Lower leg skin (tissue), 4 donors: Measurements from ENCODE around the gene KLHL11. TPM values are rescaled to one million over a fixed set of nuclear protein-coding genes. Genes with fewer than 3 reads are reported as not detected.
"Not testable (repeated sequence)": the region's sequence is repeated elsewhere in the genome, so short reads cannot be mapped to it uniquely, and the experiment has no call there.

Source experiments
- DNase-seq, 2 donors: peaks; one replicate each; pipeline ENCODE4 v3.0.0-alpha.2; 2019; ENCODE audit warnings: low spot score in 2 of 2
- H3K4me3 ChIP-seq: fragments of 200-600 bp; sonication (generic); 2 replicates; pipeline ENCODE4 v1.5.1; 2017; ENCODE audit warnings: mild to moderate bottlenecking, low read depth; ENCODE audit not compliant: poor library complexity, severe bottlenecking
- CTCF ChIP-seq, 3 donors: fragments of 450-650 bp; IDR thresholded peaks; one replicate each; pipeline ENCODE4 v1.5.1; 2016; ENCODE audit warnings: antibody characterized with exemption in 3 of 3, mild to moderate bottlenecking in 3 of 3, moderate library complexity in 2 of 3
- POLR2A ChIP-seq, 2 donors: fragments of 450-650 bp; IDR thresholded peaks; one replicate each; pipeline ENCODE4 v1.6.1; 2016 to 2017; ENCODE audit warnings: antibody characterized with exemption in 2 of 2, mild to moderate bottlenecking in 1 of 2, moderate library complexity in 1 of 2
- WGBS, 2 donors: methylation state at CpG; one replicate each; pipeline ENCODE4 v1.1.5; 2018; 5-methylcytosine and 5-hydroxymethylcytosine counted together
- intact Hi-C: fragments of 100-400 bp; cut with DNase I; formaldehyde crosslinking; loops from one replicate; pipeline ENCODE4 v1.15.0; 2023; ENCODE audit warnings: low total_unique reads
- total RNA-seq, 4 donors: library from RNA; depleted of rRNA; stranded (reverse); fragments of >200 nt; gene quantifications; one replicate each; pipeline ENCODE4 v1.1.0, GENCODE V29; 2016

The KLHL11 gene
- total RNA-seq, 4 donors from 2014 or later, result 23.6 to 27.7 (median 25.2) TPM

GRCh38 chr17:41860254-41860931 lies 4.8 kb downstream of the KLHL11 start:
- WGBS, 2 donors, result 78 to 82% methylated on average over 3 of the region's 3 CpGs
- no peak for TF ChIP-seq POLR2A (IDR thresholded peaks at IDR 0.05)
- TF ChIP-seq CTCF (IDR thresholded peaks at IDR 0.05), result no peak
- no peak overlapping the region for H3K4me3 ChIP-seq
- intact Hi-C loops, result no loop called here
- no peak for DNase-seq

- 89 to 90% methylated on average over 14 of the region's 14 CpGs for WGBS, 2 donors
- H3K4me3 ChIP-seq, DNase-seq, intact Hi-C loops: not testable (repeated sequence)
These were observed 13.8 kb downstream of the KLHL11 start for GRCh38 chr17:41851382-41851781.

GRCh38 chr17:41849251-41849990 lies 15.8 kb downstream of the KLHL11 start:
- no peak for TF ChIP-seq CTCF (IDR thresholded peaks at IDR 0.05)
- TF ChIP-seq POLR2A (IDR thresholded peaks at IDR 0.05), result no peak

GRCh38 chr17:41848788-41849187 lies 16.4 kb downstream of the KLHL11 start:
- WGBS, 2 donors, result 65 to 79% methylated on average over 4 of the region's 4 CpGs
- no peak for TF ChIP-seq CTCF (IDR thresholded peaks at IDR 0.05)
- no peak for DNase-seq
- intact Hi-C loops, result no loop called here
- no peak overlapping the region for H3K4me3 ChIP-seq

More at GRCh38 chr17:41849251-41849990, 15.8 kb downstream of the KLHL11 start:
- intact Hi-C loops, result no loop called here
- DNase-seq, result no peak
- WGBS, 2 donors, result 77% methylated on average over 4 of the region's 4 CpGs
- no peak overlapping the region for H3K4me3 ChIP-seq

GRCh38 chr17:41844971-41845370 lies 20.3 kb downstream of the KLHL11 start:
- intact Hi-C loops, result no loop called here
- WGBS, 2 donors, result 92 to 99% methylated on average over 6 of the region's 6 CpGs
- DNase-seq, result no peak
- TF ChIP-seq POLR2A (IDR thresholded peaks at IDR 0.05) (no peak), CTCF (IDR thresholded peaks at IDR 0.05) (no peak)
- no peak overlapping the region for H3K4me3 ChIP-seq

- intact Hi-C loops, DNase-seq, H3K4me3 ChIP-seq: not testable (repeated sequence)
- WGBS, 2 donors, result 93% methylated on average over 6 of the region's 6 CpGs
These were observed 24.4 kb downstream of the KLHL11 start for GRCh38 chr17:41840781-41841180.

GRCh38 chr17:41839448-41839847 lies 25.8 kb downstream of the KLHL11 start:
- intact Hi-C loops, DNase-seq: not testable (repeated sequence)
- 93 to 98% methylated on average over 2 of the region's 2 CpGs for WGBS, 2 donors

More at GRCh38 chr17:41839448-41839847, 25.8 kb downstream of the KLHL11 start:
- H3K4me3 ChIP-seq, result not testable (repeated sequence)
